Stimulated activated CD4-positive, alpha-beta T cell treated with anti-CD3 and anti-CD28 coated beads, TNF-alpha, amount 100 ng/mL, for 24 hours (primary cell): Measurements from ENCODE around the gene SLPI.

Experiments used
- DNase-seq, 3 experiments: peaks; one replicate each; pipeline ENCODE4 v3.0.0-alpha.2; 2020; ENCODE audit warnings: low read depth in 3 of 3

Gene SLPI, protein sequence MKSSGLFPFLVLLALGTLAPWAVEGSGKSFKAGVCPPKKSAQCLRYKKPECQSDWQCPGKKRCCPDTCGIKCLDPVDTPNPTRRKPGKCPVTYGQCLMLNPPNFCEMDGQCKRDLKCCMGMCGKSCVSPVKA

GRCh38 chr20:45254383-45255262 lies at the start of gene SLPI:
Gene SLPI (minus strand): TSS chr20:45254564. CDS start chr20:45254543, 21 bp downstream.
- no peak for DNase-seq

- DNase-seq, result no peak
Observed at GRCh38 chr20:45303586-45304463, 49.5 kb upstream of the SLPI start.

- no peak for DNase-seq
Observed at GRCh38 chr20:45301824-45302271, 47.5 kb upstream of the SLPI start.

DNA sequence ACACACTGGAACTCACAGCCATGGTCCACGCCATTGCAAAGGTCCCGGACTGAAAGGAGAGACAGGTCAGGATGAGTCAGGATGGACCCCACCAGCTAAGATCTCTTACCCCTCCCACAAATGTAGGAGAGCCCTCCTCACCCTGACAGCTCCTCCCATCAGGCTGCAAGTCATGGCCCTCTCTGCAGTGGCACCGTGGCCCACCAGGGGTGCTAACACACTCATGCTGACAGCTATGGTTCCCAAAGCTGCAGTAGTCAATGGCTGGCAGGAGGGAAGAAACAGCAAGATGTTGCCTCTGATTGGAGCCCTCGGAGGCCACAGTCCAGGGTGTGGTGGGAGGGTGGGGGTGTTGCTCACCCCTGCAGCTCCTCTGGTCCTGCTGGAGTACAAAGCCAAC lies 46.6 kb upstream of the SLPI start:
- DNase-seq, result peak in 1 of 3 experiments; percentile 42

DNA sequence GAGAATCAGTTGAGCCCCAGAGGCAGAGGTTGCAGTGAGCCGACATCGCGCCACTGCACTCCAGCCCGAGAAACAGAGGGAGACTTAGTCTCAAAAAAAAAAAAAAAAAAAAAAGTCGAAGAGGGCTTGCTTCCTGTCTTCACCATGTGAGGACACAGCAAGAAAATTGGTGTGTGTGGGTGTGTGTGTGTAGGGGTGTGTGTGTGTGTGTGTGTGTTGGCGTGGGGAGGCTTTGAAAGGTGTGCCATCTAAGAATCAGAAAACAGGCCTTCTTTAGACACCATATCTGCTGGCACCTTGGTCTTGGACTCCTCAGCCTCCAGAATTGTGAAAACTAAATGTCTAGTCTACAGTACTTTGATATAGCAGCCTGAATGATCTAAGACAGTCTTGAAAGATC lies 45.4 kb upstream of the SLPI start:
- no peak for DNase-seq

GRCh38 chr20:45297786-45298497 lies 43.6 kb upstream of the SLPI start:
- no peak for DNase-seq

GRCh38 chr20:45294659-45295058 lies 40.3 kb upstream of the SLPI start:
- no peak for DNase-seq

- no peak for DNase-seq
Observed at GRCh38 chr20:45294003-45294368, 39.6 kb upstream of the SLPI start.

GRCh38 chr20:45293041-45294002 lies 39.0 kb upstream of the SLPI start:
- peak; percentile 68 to 86 (median 71) for DNase-seq

DNA sequence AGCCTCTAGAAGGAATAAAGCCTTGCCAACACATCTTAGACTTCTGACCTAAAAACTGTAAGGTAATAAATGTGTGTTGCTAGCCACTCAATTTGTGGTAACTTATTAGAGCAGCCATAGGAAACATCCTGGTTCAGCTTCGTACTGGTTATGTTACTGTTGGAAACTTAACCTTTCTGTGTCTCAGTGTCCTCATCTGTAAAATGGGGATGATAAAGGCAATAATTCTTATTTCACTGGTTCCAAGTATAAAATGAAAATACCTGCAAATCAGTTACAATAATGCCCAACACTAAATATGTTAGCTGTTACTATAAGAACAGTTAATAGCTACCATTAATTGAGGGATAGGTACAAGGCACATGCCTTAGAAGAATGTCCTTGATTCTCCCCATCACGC lies 38.0 kb upstream of the SLPI start:
- DNase-seq, result no peak

DNA sequence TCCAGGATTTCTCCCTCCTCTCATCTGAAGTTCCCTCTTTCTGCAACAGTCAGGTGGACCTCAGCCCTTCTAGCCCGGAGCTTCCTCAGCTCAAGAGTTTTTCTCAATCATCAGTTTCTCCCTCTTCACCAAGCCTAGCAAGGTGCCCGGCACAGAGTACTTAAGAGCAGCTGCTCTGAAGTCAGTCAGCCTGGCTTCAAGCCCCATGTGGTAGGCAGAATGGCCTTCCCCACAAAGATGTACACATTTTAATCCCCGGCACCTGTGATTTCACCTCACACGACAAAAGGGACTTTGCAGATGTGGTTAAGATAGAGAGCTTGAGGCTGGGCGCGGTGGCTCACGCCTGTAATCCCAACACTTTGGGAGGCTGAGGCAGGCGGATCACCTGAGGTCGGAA lies 37.2 kb upstream of the SLPI start:
- DNase-seq, result no peak

- DNase-seq, result peak; percentile 44 to 65 (median 57)
Observed at GRCh38 chr20:45290677-45291355, 36.5 kb upstream of the SLPI start.

DNA sequence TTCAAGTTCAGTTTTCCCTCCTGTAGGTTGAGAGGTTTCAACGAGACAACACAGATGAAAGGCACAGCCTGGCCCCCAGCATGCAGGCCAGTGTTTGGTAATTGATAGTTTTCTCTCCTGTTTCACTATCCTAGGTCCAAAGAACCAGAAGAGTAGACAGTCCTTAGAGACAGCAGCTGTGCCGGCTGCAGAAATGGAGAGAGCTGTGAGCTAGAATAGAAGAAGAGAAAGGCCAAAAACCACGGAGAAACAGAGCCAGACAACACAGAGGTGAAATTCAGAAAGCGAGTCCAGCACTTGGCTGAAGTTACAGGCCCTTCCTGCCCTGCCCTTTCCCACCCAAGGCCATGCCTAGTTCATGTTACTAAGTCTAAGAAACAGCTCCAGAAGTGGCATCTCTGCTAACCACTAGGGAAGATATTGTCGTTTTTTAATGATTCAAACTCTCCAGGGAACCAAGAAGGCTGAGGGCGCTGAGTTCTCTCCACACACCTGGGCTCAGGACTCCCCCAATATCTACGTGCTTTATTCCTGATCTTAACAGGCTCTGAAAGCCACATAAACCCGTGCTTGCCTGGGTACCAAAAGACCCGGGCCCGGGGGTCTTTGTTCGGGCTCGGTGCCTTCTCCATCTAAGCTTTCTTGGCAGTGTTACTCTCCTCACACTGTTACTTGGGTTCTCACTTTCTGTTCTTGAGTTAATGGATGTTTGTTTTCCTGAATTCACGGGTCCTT lies 35.7 kb upstream of the SLPI start:
- DNase-seq, result no peak

GRCh38 chr20:45288860-45289259 lies 34.5 kb upstream of the SLPI start:
- DNase-seq, result no peak

DNA sequence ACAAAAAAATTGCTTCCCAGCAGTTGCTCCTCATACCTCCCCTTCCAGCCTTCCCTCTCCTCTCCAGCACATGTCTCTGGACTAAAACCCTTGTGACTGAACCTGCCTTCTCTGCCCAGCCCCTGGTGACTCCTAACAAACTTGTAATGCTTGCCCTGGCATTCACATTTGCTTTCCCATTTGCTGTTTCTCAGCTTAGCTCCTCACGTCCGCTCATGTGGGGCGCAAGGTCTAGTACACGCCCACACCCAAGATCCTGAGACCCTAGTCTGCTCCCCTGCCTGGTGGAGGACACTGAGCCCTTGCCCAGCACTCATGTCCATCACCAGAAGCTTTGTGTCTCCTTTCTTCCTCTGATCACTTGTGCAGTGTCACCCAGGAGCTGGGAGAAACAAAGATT lies 34.0 kb upstream of the SLPI start:
- no peak for DNase-seq

- no peak for DNase-seq
Observed at GRCh38 chr20:45283551-45284057, 29.2 kb upstream of the SLPI start.

GRCh38 chr20:45282700-45283550 lies 28.6 kb upstream of the SLPI start:
- DNase-seq, result no peak

GRCh38 chr20:45279992-45280391 lies 25.6 kb upstream of the SLPI start:
- DNase-seq, result no peak
